ENCODE data around the gene DLX1. TPM values are rescaled to one million over a fixed set of nuclear protein-coding genes. Genes with fewer than 3 reads are reported as not detected.
"Not testable (repeated sequence)": the region's sequence is repeated elsewhere in the genome, so short reads cannot be mapped to it uniquely, and the experiment has no call there.

DLX1 gene
- total RNA-seq, 1 donor from 2014 or later = not detected

DNA sequence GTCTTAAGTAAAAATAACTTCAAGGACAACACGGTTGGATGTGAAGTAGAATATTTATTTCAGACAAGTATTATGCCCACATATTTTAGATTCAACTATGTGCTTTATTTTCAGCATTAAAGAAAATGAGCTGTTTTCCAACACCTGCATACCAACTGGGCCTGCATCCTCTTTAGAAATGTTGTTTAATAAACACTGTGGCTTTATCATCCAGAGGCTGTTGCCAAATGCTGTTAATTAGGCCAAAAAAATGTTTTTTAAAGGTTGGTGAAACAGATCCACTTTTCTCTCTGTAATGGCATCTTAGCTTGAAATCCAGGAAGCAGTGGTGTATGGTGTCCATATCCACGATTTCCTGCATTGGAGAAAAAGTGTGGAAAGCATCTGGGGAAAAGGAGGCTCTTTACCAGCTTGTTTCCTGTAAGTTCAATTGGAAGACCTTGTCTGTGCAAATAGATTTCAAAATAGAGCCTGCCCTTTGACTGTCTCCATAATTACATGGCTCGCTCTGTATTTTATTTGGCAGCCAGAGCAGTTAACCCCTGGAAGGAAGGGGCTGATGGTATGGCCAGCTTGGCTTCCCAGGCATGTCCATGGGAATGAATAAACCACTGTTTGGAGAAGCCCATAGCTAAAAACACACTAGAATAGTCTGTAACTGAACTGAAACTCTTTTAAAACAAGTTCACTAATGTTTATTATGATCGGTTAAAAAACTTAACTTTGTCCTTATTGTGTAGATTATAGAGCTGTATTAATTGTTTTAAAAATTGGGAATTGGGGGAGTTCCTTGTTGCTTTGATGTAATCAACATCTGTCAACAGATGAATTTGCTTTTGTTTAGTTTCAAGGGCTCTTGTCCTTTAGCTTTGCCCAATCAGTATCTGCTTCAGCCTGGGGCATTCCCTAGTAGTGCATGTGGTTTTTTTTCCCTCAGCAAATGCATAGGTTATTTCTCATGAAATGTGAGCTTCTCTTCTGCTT is 33.0 kb upstream of the DLX1 start:
- no peak overlapping the region for H3K4me3 ChIP-seq (ENCODE audit: low read depth, low read length)
- TF ChIP-seq CTCF (conservative IDR thresholded peaks at IDR 0.05; ENCODE audit: low read depth, low read length) = no peak
- no peak for DNase-seq (ENCODE audit: low read depth)

DNA sequence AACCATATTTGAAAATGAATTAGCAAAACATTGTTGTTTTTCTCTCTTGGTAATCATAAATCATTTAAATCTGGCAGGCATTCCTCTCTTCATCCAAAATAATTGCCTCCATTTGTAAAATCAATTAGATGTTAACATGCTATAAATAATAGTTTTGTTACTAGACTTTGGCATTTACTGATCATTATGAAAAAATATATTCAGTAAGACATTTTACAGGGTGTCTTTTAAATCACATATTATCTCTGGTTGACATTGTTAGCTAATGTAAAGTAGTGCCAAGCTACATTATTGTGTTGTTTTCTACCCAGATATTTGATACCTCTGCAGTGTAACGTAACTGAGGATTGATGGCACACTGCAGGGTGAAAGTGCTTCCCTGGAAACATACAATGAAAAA is 31.8 kb upstream of the DLX1 start:
- TF ChIP-seq CTCF (conservative IDR thresholded peaks at IDR 0.05; ENCODE audit: low read depth, low read length) = no peak

GRCh38 chr2:172056293-172056692 is 29.0 kb upstream of the DLX1 start:
- no peak for DNase-seq (ENCODE audit: low read depth)
- H3K4me3 ChIP-seq (ENCODE audit: low read depth, low read length) = no peak overlapping the region
- TF ChIP-seq CTCF (conservative IDR thresholded peaks at IDR 0.05; ENCODE audit: low read depth, low read length) = no peak

More for the DNA sequence above, 31.8 kb upstream of the DLX1 start:
- no peak overlapping the region for H3K4me3 ChIP-seq (ENCODE audit: low read depth, low read length)
- DNase-seq (ENCODE audit: low read depth) = no peak

- no peak for DNase-seq (ENCODE audit: low read depth)
- no peak for TF ChIP-seq CTCF (conservative IDR thresholded peaks at IDR 0.05; ENCODE audit: low read depth, low read length)
- no peak overlapping the region for H3K4me3 ChIP-seq (ENCODE audit: low read depth, low read length)
Measured at GRCh38 chr2:172058660-172059059, 26.6 kb upstream of the DLX1 start.

- not testable (repeated sequence) for H3K4me3 ChIP-seq (ENCODE audit: low read depth, low read length); DNase-seq (ENCODE audit: low read depth)
Measured at GRCh38 chr2:172060118-172060517, 25.2 kb upstream of the DLX1 start.

GRCh38 chr2:172062402-172063004 is 22.8 kb upstream of the DLX1 start:
- no peak for TF ChIP-seq CTCF (conservative IDR thresholded peaks at IDR 0.05; ENCODE audit: low read depth, low read length)
- DNase-seq (ENCODE audit: low read depth) = no peak
- no peak overlapping the region for H3K4me3 ChIP-seq (ENCODE audit: low read depth, low read length)

DNA sequence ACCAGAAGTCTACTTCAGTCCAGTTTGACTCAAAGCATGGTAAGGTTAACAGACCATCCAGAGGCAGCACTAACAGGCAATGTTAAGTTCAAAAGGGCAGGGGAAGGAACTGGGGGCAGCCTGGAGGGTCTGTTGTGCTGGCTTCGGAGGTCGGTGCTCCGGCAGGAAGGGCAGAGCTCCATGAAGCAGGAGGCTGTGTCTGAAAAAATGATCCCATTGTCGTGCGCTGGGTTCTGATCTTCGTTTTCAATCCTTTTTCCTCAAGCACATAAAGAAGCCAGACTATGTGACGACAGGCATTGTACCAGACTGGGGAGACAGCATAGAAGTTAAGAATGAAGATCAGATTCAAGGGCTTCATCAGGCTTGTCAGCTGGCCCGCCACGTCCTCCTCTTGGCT is 21.9 kb upstream of the DLX1 start:
- TF ChIP-seq CTCF (conservative IDR thresholded peaks at IDR 0.05; ENCODE audit: low read depth, low read length) = no peak
- H3K4me3 ChIP-seq (ENCODE audit: low read depth, low read length) = no peak overlapping the region

More for the DNA sequence above, 21.9 kb upstream of the DLX1 start:
- DNase-seq (ENCODE audit: low read depth) = no peak

Measured in epithelial cell of proximal tubule (primary cell).